ENCODE results near the gene DUSP5.
"Not testable (repeated sequence)": the region's sequence is repeated elsewhere in the genome, so short reads cannot be mapped to it uniquely, and the experiment has no call there.

The DUSP5 gene

GRCh38 chr10:110528997-110529524 is 31.4 kb downstream of the DUSP5 start:
- Mint-ChIP-seq H3K4me1 (ENCODE audit: low read depth) (peaks cover 57% of the 10 kb centered on the region), H3K4me3 (peak overlapping the region; percentile 33), H3K27ac (peak overlapping the region; percentile 81)

GRCh38 chr10:110529596-110530011 is 31.9 kb downstream of the DUSP5 start:
- peaks cover 12% of the 10 kb centered on the region for H3K36me3 Mint-ChIP-seq (ENCODE audit: low read depth)
- H3K4me1 Mint-ChIP-seq (ENCODE audit: low read depth) = peaks cover 56% of the 10 kb centered on the region
- peak overlapping the region; percentile 33 for H3K4me3 Mint-ChIP-seq
- no peaks in the 10 kb centered on the region for H3K9me3 Mint-ChIP-seq
- peak overlapping the region; percentile 80 for H3K27ac Mint-ChIP-seq
- peaks cover 3% of the 10 kb centered on the region for H3K27me3 Mint-ChIP-seq (ENCODE audit: low read depth)

More at GRCh38 chr10:110528997-110529524, 31.4 kb downstream of the DUSP5 start:
- H3K9me3 Mint-ChIP-seq; H3K27me3 Mint-ChIP-seq (ENCODE audit: low read depth): not testable (repeated sequence)
- peaks cover 16% of the 10 kb centered on the region for H3K36me3 Mint-ChIP-seq (ENCODE audit: low read depth)

- H3K9me3 Mint-ChIP-seq = no peaks in the 10 kb centered on the region
- peaks cover 55% of the 10 kb centered on the region for H3K4me1 Mint-ChIP-seq (ENCODE audit: low read depth)
- H3K27ac Mint-ChIP-seq = no peak overlapping the region
- peaks cover 9% of the 10 kb centered on the region for H3K36me3 Mint-ChIP-seq (ENCODE audit: low read depth)
- peaks cover 4% of the 10 kb centered on the region for H3K27me3 Mint-ChIP-seq (ENCODE audit: low read depth)
- H3K4me3 Mint-ChIP-seq = peak overlapping the region; percentile 21
Observed at GRCh38 chr10:110530131-110530831, 32.6 kb downstream of the DUSP5 start.

GRCh38 chr10:110531687-110532086 is 34.0 kb downstream of the DUSP5 start:
- peaks cover 60% of the 10 kb centered on the region for H3K4me1 Mint-ChIP-seq (ENCODE audit: low read depth)
- H3K36me3 Mint-ChIP-seq (ENCODE audit: low read depth) = peaks cover 4% of the 10 kb centered on the region
- H3K27ac Mint-ChIP-seq = no peak overlapping the region
- peaks cover 8% of the 10 kb centered on the region for H3K27me3 Mint-ChIP-seq (ENCODE audit: low read depth)
- H3K4me3 Mint-ChIP-seq = no peak overlapping the region
- no peaks in the 10 kb centered on the region for H3K9me3 Mint-ChIP-seq

- Mint-ChIP-seq H3K27me3 (ENCODE audit: low read depth) (peaks cover 15% of the 10 kb centered on the region), H3K4me1 (ENCODE audit: low read depth) (peaks cover 61% of the 10 kb centered on the region)
- not testable (repeated sequence) for H3K36me3 Mint-ChIP-seq (ENCODE audit: low read depth); H3K4me3 Mint-ChIP-seq; H3K27ac Mint-ChIP-seq; H3K9me3 Mint-ChIP-seq
Observed at GRCh38 chr10:110532628-110533027, 34.9 kb downstream of the DUSP5 start.

- peaks cover 6% of the 10 kb centered on the region for H3K36me3 Mint-ChIP-seq (ENCODE audit: low read depth)
- H3K4me1 Mint-ChIP-seq (ENCODE audit: low read depth) = peaks cover 57% of the 10 kb centered on the region
- H3K27ac Mint-ChIP-seq = no peak overlapping the region
- no peak overlapping the region for H3K4me3 Mint-ChIP-seq
- H3K27me3 Mint-ChIP-seq (ENCODE audit: low read depth) = peaks cover 15% of the 10 kb centered on the region
- no peaks in the 10 kb centered on the region for H3K9me3 Mint-ChIP-seq
Observed at GRCh38 chr10:110533149-110533548, 35.4 kb downstream of the DUSP5 start.

GRCh38 chr10:110534571-110534970 is 36.9 kb downstream of the DUSP5 start:
- no peaks in the 10 kb centered on the region for H3K9me3 Mint-ChIP-seq
- peaks cover 15% of the 10 kb centered on the region for H3K27me3 Mint-ChIP-seq (ENCODE audit: low read depth)
- H3K27ac Mint-ChIP-seq = peak overlapping the region; percentile 46
- peaks cover 51% of the 10 kb centered on the region for H3K4me1 Mint-ChIP-seq (ENCODE audit: low read depth)
- H3K4me3 Mint-ChIP-seq = peak overlapping the region; percentile 10
- peaks cover 6% of the 10 kb centered on the region for H3K36me3 Mint-ChIP-seq (ENCODE audit: low read depth)

GRCh38 chr10:110535958-110536891 is 38.5 kb downstream of the DUSP5 start:
- H3K27me3 Mint-ChIP-seq (ENCODE audit: low read depth) = peaks cover 15% of the 10 kb centered on the region
- peak overlapping the region; percentile 45 for H3K27ac Mint-ChIP-seq
- no peaks in the 10 kb centered on the region for H3K9me3 Mint-ChIP-seq
- peaks cover 45% of the 10 kb centered on the region for H3K4me1 Mint-ChIP-seq (ENCODE audit: low read depth)
- H3K4me3 Mint-ChIP-seq = peak overlapping the region; percentile 12
- H3K36me3 Mint-ChIP-seq (ENCODE audit: low read depth) = peaks cover 6% of the 10 kb centered on the region

GRCh38 chr10:110539091-110539490 is 41.4 kb downstream of the DUSP5 start:
- peaks cover 2% of the 10 kb centered on the region for H3K36me3 Mint-ChIP-seq (ENCODE audit: low read depth)
- H3K4me1 Mint-ChIP-seq (ENCODE audit: low read depth) = peaks cover 38% of the 10 kb centered on the region
- peaks cover 15% of the 10 kb centered on the region for H3K27me3 Mint-ChIP-seq (ENCODE audit: low read depth)
- no peaks in the 10 kb centered on the region for H3K9me3 Mint-ChIP-seq
- H3K27ac Mint-ChIP-seq = no peak overlapping the region
- H3K4me3 Mint-ChIP-seq = no peak overlapping the region

GRCh38 chr10:110540031-110540430 is 42.3 kb downstream of the DUSP5 start:
- Mint-ChIP-seq H3K4me1 (ENCODE audit: low read depth) (peaks cover 34% of the 10 kb centered on the region), H3K4me3 (no peak overlapping the region)

GRCh38 chr10:110544958-110545537 is 47.3 kb downstream of the DUSP5 start:
- H3K36me3 Mint-ChIP-seq (ENCODE audit: low read depth) = no peaks in the 10 kb centered on the region
- H3K4me3 Mint-ChIP-seq = no peak overlapping the region
- no peaks in the 10 kb centered on the region for H3K9me3 Mint-ChIP-seq
- H3K27me3 Mint-ChIP-seq (ENCODE audit: low read depth) = peaks cover 16% of the 10 kb centered on the region
- H3K27ac Mint-ChIP-seq = no peak overlapping the region
- peaks cover 20% of the 10 kb centered on the region for H3K4me1 Mint-ChIP-seq (ENCODE audit: low read depth)

More at GRCh38 chr10:110540031-110540430, 42.3 kb downstream of the DUSP5 start:
- no peaks in the 10 kb centered on the region for H3K9me3 Mint-ChIP-seq
- H3K27me3 Mint-ChIP-seq (ENCODE audit: low read depth) = peaks cover 11% of the 10 kb centered on the region
- no peak overlapping the region for H3K27ac Mint-ChIP-seq
- peaks cover 2% of the 10 kb centered on the region for H3K36me3 Mint-ChIP-seq (ENCODE audit: low read depth)

GRCh38 chr10:110546077-110546476 is 48.4 kb downstream of the DUSP5 start:
- peaks cover 19% of the 10 kb centered on the region for H3K4me1 Mint-ChIP-seq (ENCODE audit: low read depth)
- no peak overlapping the region for H3K27ac Mint-ChIP-seq
- no peak overlapping the region for H3K4me3 Mint-ChIP-seq
- no peaks in the 10 kb centered on the region for H3K9me3 Mint-ChIP-seq
- H3K27me3 Mint-ChIP-seq (ENCODE audit: low read depth) = peaks cover 26% of the 10 kb centered on the region
- no peaks in the 10 kb centered on the region for H3K36me3 Mint-ChIP-seq (ENCODE audit: low read depth)

- H3K36me3 Mint-ChIP-seq (ENCODE audit: low read depth) = no peaks in the 10 kb centered on the region
- no peak overlapping the region for H3K4me3 Mint-ChIP-seq
- peaks cover 31% of the 10 kb centered on the region for H3K27me3 Mint-ChIP-seq (ENCODE audit: low read depth)
- peaks cover 19% of the 10 kb centered on the region for H3K4me1 Mint-ChIP-seq (ENCODE audit: low read depth)
- H3K27ac Mint-ChIP-seq = peak overlapping the region; percentile 2
- no peaks in the 10 kb centered on the region for H3K9me3 Mint-ChIP-seq
Observed at GRCh38 chr10:110546499-110547110, 48.9 kb downstream of the DUSP5 start.

Data from T-helper 1 cell treated with Interleukin-12 subunit alpha and Interleukin-12 subunit beta and Interleukin-4 antibody, amounts not matched to agents 30 μg/mL and 1 μg/mL, for 36 hours (primary cell).